ENCODE data around the gene CNTNAP2. TPM values are rescaled to one million over a fixed set of nuclear protein-coding genes. Genes with fewer than 3 reads are reported as not detected.
"Not testable (repeated sequence)": the region's sequence is repeated elsewhere in the genome, so short reads cannot be mapped to it uniquely, and the experiment has no call there.

CNTNAP2 gene
- total and polyA plus RNA-seq, 2 donors (not counting 1 experiment from before 2014, with no cell fraction given) = not detected

GRCh38 chr7:147106746-147107145 lies 990.1 kb downstream of the CNTNAP2 start:
- H4K20me1 ChIP-seq (ENCODE audit: control insufficient read depth, extremely low read depth, insufficient read depth, low read length) = no peaks in the 10 kb centered on the region
- no peaks in the 10 kb centered on the region for H3K79me2 ChIP-seq (ENCODE audit: control insufficient read depth, insufficient read depth, low read length)
- H2AFZ ChIP-seq (ENCODE audit: low read length) = no peak overlapping the region
- H3K4me1 ChIP-seq (ENCODE audit: control insufficient read depth, extremely low read depth, insufficient read depth, low read length) = no peaks in the 10 kb centered on the region
- no peaks in the 10 kb centered on the region for H3K27me3 ChIP-seq (ENCODE audit: control insufficient read depth, insufficient read depth, low read length)
- no peak overlapping the region for H3K27ac ChIP-seq (ENCODE audit: insufficient read depth, low read length)
- no peaks in the 10 kb centered on the region for H3K36me3 ChIP-seq (ENCODE audit: control insufficient read depth, insufficient read depth, low read length)
- H3K9me3 ChIP-seq (ENCODE audit: control insufficient read depth, insufficient read depth, low read depth, low read length) = no peaks in the 10 kb centered on the region
- TF ChIP-seq CTCF (conservative IDR thresholded peaks at IDR 0.05 in 1 of 2, IDR thresholded peaks at IDR 0.05 in 1 of 2; ENCODE audit: low read depth in 1 of 2, low read length in 2 of 2) (no peak), EZH2 (IDR thresholded peaks at IDR 0.05; ENCODE audit: low read length, missing control alignments) (no peak)
- no peak overlapping the region for H3K4me3 ChIP-seq (replicated peaks in 1 of 4; ENCODE audit: control extremely low read depth in 1 of 4, insufficient read depth in 1 of 4, low read depth in 3 of 4, low read length in 4 of 4)
- H3K9ac ChIP-seq (ENCODE audit: insufficient read depth, low read length) = no peak overlapping the region
- H3K4me2 ChIP-seq (ENCODE audit: extremely low read depth, insufficient read depth, low read length) = no peak overlapping the region
- no peak for DNase-seq (ENCODE audit: low read depth in 2 of 2)

GRCh38 chr7:147114525-147114924 lies 997.9 kb downstream of the CNTNAP2 start:
- not testable (repeated sequence) for H2AFZ ChIP-seq (ENCODE audit: low read length); H3K4me3 ChIP-seq (replicated peaks in 1 of 4; ENCODE audit: control extremely low read depth in 1 of 4, insufficient read depth in 1 of 4, low read depth in 3 of 4, low read length in 4 of 4); H3K4me1 ChIP-seq (ENCODE audit: control insufficient read depth, extremely low read depth, insufficient read depth, low read length); H3K79me2 ChIP-seq (ENCODE audit: control insufficient read depth, insufficient read depth, low read length); H3K27me3 ChIP-seq (ENCODE audit: control insufficient read depth, insufficient read depth, low read length); H3K36me3 ChIP-seq (ENCODE audit: control insufficient read depth, insufficient read depth, low read length); H3K27ac ChIP-seq (ENCODE audit: insufficient read depth, low read length); DNase-seq (ENCODE audit: low read depth in 2 of 2); H3K4me2 ChIP-seq (ENCODE audit: extremely low read depth, insufficient read depth, low read length); H3K9me3 ChIP-seq (ENCODE audit: control insufficient read depth, insufficient read depth, low read depth, low read length); H4K20me1 ChIP-seq (ENCODE audit: control insufficient read depth, extremely low read depth, insufficient read depth, low read length); H3K9ac ChIP-seq (ENCODE audit: insufficient read depth, low read length)

- no peak for DNase-seq (ENCODE audit: low read depth in 2 of 2)
- no peak overlapping the region for H3K4me3 ChIP-seq (replicated peaks in 1 of 4; ENCODE audit: control extremely low read depth in 1 of 4, insufficient read depth in 1 of 4, low read depth in 3 of 4, low read length in 4 of 4)
- no peaks in the 10 kb centered on the region for H4K20me1 ChIP-seq (ENCODE audit: control insufficient read depth, extremely low read depth, insufficient read depth, low read length)
- H3K4me1 ChIP-seq (ENCODE audit: control insufficient read depth, extremely low read depth, insufficient read depth, low read length) = no peaks in the 10 kb centered on the region
- H3K9ac ChIP-seq (ENCODE audit: insufficient read depth, low read length) = no peak overlapping the region
- H3K36me3 ChIP-seq (ENCODE audit: control insufficient read depth, insufficient read depth, low read length) = no peaks in the 10 kb centered on the region
- no peaks in the 10 kb centered on the region for H3K79me2 ChIP-seq (ENCODE audit: control insufficient read depth, insufficient read depth, low read length)
- TF ChIP-seq CTCF (conservative IDR thresholded peaks at IDR 0.05 in 1 of 2, IDR thresholded peaks at IDR 0.05 in 1 of 2; ENCODE audit: low read depth in 1 of 2, low read length in 2 of 2) = no peak
- TF ChIP-seq EZH2 (IDR thresholded peaks at IDR 0.05; ENCODE audit: low read length, missing control alignments) = no peak
- H3K9me3 ChIP-seq (ENCODE audit: control insufficient read depth, insufficient read depth, low read depth, low read length) = no peaks in the 10 kb centered on the region
- H2AFZ ChIP-seq (ENCODE audit: low read length) = no peak overlapping the region
- no peak overlapping the region for H3K4me2 ChIP-seq (ENCODE audit: extremely low read depth, insufficient read depth, low read length)
- no peaks in the 10 kb centered on the region for H3K27me3 ChIP-seq (ENCODE audit: control insufficient read depth, insufficient read depth, low read length)
- H3K27ac ChIP-seq (ENCODE audit: insufficient read depth, low read length) = no peak overlapping the region
These were observed 1019.8 kb downstream of the CNTNAP2 start for GRCh38 chr7:147136352-147136751.

Data from fibroblast of lung (primary cell).